ENCODE measurements around the gene SREBF2.
"Not testable (repeated sequence)": the region's sequence is repeated elsewhere in the genome, so short reads cannot be mapped to it uniquely, and the experiment has no call there.

SREBF2 gene

GRCh38 chr22:41842996-41843970, 10.4 kb downstream of the SREBF2 start:
- ATAC-seq (peak; percentile 92), DNase-seq (no peak)

- ATAC-seq (no peak), DNase-seq (no peak)
These were observed 11.1 kb downstream of the SREBF2 start for GRCh38 chr22:41844036-41844435.

DNA sequence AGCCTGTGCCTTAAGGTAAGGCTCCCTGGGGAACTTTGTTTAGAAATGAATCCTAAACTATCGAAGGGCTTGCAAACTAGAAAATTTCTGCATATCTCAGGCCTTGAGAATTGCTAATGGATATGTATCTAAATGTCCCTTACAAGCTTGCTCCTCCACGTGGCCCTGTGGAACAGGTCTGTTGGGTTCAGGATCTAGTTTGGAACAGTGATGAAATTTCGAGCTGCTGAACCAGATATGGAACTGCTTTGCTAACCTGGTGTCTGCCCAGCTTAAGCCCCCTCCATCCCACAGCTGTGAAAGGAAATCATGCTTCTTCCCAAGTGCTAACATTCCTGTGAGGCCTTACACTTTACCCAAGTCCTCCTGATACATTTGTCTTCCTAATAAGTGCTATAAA, 11.6 kb downstream of the SREBF2 start:
- DNase-seq (no peak), ATAC-seq (no peak)

DNA sequence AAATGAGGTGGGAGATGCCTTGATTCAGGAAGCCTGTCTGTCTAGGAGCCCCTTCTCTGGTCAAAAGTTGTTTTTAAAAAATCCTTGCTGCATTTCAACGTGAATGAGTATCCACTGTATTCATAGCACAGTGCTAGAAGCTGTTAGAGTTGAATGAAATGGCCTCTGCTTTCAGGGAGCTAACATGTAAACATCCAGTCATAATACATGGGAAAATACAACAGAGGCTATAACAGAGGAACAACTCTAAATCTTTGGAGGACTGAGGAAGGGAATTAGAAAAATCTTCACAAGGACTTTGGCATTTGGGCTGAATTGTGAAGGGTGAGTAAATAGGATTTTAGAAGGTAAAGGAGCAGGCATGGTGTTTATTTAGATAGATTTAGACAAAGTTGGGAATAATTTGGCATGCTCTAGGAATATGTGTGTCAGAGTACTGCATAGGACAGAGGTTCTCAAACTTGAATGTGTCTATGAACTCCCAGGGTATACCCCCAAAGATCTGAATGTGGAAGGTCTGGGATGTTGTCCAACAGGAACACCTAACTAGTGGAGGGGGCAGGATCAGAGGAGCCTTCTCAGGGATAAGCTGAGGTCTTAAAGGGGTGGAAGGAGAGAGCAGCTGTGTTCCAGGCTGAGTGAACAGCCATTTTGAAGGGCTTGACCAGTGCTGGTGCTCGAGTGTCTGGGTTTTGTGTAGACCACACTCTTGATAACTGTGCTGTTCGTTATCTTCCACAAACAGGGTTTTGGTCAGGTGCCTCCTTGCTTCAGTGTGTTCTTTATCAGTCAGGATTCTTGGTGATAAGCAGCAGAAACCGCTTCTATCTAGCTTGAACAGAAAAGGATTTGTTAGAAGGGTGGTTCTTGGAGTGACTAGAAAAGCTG, 12.7 kb downstream of the SREBF2 start:
- ATAC-seq (no peak), DNase-seq (no peak)

- no peak for ATAC-seq
These were observed 13.5 kb downstream of the SREBF2 start for GRCh38 chr22:41846268-41846987.

GRCh38 chr22:41847300-41847699, 14.4 kb downstream of the SREBF2 start:
- ATAC-seq = no peak
- no peak for DNase-seq

More at GRCh38 chr22:41846268-41846987, 13.5 kb downstream of the SREBF2 start:
- no peak for DNase-seq

- DNase-seq (no peak), ATAC-seq (peak; percentile 46)
These were observed 15.6 kb downstream of the SREBF2 start for GRCh38 chr22:41848468-41848867.

DNA sequence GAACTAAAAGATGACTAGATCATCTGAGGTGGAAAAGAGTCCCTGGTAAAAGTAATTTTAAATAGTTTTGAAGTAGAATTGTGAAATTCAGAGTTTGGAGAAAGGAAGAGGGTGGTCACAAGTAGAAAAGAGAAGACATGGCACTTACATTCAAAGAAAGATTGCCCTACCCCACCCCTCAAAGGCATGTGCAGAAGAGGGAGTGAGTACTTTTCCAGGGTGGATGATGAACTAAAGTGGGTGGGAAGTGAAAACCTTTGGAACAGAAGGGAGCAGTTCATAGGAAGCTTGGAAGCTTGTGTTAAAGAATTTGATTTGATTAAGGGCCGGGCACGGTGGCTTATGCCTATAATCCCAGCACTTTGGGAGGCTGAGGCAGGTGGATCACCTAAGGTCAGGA, 23.6 kb downstream of the SREBF2 start:
- ATAC-seq (no peak), DNase-seq (no peak)

DNA sequence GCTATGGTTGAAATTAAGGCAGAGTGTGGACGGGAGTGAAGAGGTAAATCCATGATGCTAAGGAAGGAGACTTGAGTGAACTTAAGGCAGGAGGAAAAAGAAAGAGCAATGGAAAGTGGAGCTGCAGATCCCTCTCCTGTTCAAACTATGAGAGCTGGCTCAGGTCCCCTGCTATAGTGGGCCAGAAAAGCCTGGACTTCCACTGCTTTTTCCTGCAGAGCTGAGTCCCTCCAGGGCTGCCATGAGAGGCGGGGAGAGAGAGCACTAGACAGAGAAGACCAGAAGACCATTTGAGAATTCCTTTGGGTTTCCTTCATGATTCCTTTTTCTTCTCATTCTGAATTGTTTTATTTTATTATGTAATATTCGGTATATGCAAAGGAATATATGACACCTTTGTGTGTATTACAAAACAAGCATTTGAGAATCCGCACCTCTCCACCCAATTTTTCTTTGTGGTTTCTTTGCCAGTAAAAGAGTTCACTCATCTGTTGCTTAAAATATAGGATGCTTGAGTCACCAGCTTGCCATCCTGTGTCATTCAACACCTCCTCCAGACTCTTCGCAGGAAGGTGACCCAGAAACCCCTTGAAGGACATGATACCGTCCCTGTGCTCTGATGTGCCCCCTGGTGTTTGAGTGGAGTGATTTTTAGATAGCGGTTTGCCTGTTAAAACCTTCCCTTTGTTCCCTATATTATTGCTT, 24.4 kb downstream of the SREBF2 start:
- ATAC-seq = peak; percentile 72
- peak; percentile 83 for DNase-seq

DNA sequence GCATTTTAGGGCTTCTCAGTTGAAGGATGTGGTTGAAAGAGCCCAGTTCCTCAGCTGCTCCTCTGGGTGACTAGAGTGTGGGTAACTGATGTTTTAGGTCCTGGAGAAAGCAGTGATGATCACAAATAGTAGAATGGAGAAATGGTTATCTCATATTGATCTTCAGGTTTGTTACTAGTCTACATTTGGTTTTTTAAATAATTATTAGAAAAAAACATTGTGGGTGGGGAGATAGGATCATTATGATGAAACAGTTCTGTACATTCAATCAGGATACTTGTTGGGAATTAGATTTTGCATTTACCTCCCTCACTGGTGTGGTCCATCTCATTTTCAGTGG, 24.9 kb downstream of the SREBF2 start:
- ATAC-seq = no peak

GRCh38 chr22:41862160-41862529, 29.2 kb downstream of the SREBF2 start:
- DNase-seq (peak; percentile 58), ATAC-seq (peak; percentile 46)

More for the DNA sequence above, 24.9 kb downstream of the SREBF2 start:
- no peak for DNase-seq

DNA sequence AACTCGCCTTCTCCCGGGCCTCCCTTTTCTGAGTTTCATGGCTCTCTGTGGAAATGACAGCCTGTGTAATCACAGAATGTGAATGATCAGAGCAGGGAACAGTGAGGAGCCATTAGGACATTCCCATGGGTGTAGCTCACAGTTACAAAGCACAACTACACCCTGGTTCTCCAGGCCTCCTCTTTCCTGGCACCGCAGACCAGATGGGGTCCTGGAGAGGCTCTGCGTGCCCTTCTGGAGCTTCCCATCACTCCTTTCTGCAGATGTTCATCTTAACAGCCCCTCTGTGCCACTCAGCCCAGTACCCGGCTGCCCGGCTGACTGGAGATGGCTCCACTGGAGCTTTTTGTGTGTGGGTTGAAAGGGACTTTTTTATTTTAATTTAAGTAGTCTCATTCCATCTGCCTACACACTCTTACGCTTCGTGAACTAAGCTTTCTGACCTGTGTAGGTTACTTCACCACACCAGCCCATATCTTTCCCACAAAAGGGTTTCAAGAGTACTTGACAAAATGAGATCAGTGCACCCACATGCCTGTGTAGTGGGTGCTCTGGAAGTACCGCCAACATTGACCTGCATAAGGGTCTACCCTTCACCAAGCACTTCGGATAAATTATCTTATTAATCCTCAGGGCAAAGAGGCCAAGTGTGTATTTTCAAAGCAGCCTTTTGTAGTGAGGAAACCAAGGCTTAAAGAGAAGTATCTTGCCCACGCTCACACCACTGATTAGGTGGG, 29.8 kb downstream of the SREBF2 start:
- DNase-seq (peak; percentile 72), ATAC-seq (peak; percentile 81)

- no peak for DNase-seq
- no peak for ATAC-seq
These were observed 30.6 kb downstream of the SREBF2 start for GRCh38 chr22:41863472-41863871.

DNA sequence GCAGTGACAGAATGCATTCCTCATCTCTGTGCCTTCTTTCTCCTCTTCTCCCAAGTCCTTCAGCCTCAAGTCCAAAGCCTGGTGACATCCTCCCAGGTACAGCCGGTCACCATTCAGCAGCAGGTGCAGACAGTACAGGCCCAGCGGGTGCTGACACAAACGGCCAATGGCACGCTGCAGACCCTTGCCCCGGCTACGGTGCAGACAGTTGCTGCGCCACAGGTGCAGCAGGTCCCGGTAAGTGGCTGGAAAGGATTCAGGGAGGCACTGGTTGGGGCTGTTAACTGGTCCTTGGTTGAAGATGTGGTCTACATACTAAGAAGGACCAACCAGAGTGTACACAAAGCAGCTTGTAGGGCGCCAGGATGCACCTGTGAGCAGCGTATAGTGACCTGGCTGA, 35.7 kb downstream of the SREBF2 start:
- no peak for ATAC-seq

GRCh38 chr22:41870081-41870480, 37.2 kb downstream of the SREBF2 start:
- not testable (repeated sequence) for DNase-seq, ATAC-seq

More for the DNA sequence above, 35.7 kb downstream of the SREBF2 start:
- no peak for DNase-seq

DNA sequence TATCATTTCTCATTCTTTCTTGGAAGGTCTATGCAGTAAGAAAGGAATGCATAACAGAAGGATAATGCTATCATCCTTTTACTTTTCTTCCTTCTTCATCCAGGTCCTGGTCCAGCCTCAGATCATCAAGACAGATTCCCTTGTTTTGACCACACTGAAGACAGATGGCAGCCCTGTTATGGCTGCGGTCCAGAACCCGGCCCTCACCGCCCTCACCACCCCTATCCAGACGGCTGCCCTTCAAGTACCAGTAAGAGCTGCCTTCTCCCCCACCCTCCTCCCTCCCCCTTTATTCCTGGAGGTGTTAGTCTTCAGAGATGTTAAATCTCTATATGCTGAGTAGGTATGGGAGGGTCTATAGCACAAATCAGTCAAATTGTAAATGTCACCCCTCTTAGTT, 37.9 kb downstream of the SREBF2 start:
- DNase-seq (no peak), ATAC-seq (no peak)

- DNase-seq (peak; percentile 27), ATAC-seq (peak; percentile 84)
These were observed 40.5 kb downstream of the SREBF2 start for GRCh38 chr22:41873391-41873790.

DNA sequence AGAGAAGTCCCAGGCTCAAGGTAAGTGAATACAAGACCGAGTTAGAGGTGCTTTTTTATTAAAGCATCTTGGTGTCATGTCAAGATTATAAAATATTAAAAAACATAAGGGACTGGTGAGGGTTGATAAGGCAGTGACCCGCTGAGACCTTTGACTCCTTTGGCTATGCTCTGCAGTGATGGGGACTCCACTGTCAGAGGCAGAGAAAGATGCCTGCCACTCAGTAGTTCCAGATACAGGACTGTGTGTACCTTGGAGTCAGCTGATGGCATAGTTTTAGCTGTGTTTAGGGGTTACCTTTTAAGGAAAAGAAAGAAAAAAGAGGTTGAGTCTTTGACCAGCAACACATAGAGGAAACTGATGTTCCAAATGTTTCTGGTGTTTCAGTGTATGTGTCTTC, 41.2 kb downstream of the SREBF2 start:
- DNase-seq = no peak
- ATAC-seq = no peak

DNA sequence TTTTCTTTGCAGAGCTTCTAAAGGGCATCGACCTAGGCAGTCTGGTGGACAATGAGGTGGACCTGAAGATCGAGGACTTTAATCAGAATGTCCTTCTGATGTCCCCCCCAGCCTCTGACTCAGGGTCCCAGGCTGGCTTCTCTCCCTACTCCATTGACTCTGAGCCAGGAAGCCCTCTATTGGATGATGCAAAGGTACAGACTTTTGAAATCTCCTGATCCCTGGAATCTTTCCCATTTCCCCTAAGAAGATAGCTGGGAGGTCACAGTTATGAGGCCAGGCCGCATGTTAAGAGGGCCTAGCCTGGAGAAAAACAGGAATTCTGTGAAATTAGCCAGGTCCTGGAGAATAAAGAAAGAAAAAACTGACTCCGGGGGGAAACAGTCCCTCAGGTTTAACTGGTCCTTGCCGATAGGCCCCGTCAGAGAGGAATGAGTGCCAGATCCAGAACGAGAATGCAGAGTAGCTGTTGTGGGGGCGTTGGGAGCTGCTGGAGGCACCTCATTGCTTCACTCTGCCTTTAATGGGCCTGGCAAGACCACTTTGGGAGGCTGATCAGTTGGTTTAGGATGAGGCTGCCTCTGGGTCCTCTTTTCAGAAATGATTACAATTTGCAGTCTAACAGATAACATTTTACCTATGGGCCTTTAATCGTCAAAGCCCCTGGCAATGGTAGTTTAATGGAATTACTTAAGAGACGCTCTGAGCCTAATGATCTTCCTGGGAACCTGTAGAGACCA, 42.8 kb downstream of the SREBF2 start:
- DNase-seq (no peak), ATAC-seq (no peak)

DNA sequence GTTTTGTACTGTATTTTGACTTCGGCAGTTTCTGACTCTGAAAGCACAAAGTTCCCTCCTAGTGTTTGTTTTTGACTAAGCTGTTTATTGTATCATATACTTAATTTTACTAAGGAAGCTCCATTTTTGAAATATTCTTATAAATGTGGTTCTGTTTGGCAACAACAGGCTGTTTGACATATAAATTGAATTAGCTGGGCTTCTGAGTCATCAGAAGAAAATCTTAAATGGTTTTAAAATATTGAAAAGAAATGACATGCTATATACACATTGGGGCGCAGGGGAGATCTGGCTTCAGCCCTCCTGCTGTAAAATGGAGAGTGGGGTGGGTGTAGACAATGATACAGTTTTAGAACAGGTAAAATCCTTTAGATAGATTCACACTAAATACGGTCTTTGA, 43.4 kb downstream of the SREBF2 start:
- ATAC-seq = no peak
- no peak for DNase-seq

Measured in stimulated activated naive CD8-positive, alpha-beta T cell treated with anti-CD3 and anti-CD28 coated beads, Interleukin-15, Interleukin-2, amounts not matched to agents 100 U/mL and 50 U/mL, for 24 hours (primary cell).